Cerebellar cortex (tissue), 1 donor: ENCODE results near the gene CYP3A7.
"Not testable (repeated sequence)": the region's sequence is repeated elsewhere in the genome, so short reads cannot be mapped to it uniquely, and the experiment has no call there.

ENCODE experiments used
- DNase-seq: peaks from one replicate; pipeline ENCODE4 v3.0.0-alpha.2; 2015; ENCODE audit warnings: low spot score

CYP3A7 gene

GRCh38 chr7:99666013-99666395 lies 69.0 kb downstream of the CYP3A7 start:
- no peak for DNase-seq

DNA sequence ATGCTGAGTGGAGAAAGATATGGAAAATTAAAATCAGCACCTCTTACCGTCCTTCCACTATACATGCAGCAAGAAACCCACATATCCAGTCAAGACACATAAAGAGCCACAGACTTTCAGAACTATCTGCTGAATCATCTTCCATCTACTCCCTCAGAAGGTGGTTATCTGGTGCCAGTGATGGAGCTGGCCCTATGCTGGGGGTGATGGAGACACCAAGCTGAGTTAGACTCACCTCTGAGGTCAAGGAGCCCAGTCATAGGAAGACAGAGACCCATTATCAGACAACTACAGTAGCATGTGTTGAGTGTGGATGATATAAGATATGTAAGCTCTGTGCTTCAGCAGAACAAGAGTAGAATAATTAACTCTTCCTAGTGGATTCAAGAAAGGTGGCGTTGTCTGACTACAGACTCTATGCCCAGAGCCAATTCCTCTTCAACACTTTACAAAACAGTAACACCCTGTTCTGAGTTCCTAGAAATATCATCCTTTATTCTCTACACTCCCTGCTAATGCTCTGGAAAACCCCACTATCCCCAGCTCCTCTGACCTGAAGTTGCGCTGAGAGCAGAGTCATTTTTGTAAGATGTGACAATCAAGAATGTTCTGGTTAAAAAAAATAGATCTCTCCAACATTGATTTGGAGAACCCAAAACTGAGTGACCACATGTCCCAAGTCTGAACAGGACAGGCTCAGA lies 69.5 kb downstream of the CYP3A7 start:
- DNase-seq: no peak

DNA sequence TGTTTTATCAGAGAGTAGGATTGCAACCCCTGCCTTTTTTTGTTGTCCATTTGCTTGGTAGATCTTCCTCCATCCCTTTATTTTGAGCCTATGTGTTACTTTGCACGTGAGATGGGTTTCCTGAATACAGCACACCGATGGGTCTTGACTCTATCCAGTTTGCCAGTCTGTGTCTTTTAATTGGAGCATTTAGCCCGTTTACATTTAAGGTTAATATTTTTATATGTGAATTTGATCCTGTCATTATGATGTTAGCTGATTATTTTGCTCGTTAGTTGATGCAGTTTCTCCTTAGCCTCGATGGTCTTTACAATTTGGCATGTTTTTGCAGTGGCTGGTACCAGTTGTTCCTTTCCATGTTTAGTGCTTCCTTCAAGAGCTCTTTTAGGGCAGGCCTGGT lies 77.1 kb downstream of the CYP3A7 start:
- not testable (repeated sequence) for DNase-seq
